GM18498 (cell line): Measurements from ENCODE around the gene PTPRO.

Experiments used
- ATAC-seq: cut with Tn5 transposase; IDR thresholded peaks from one replicate; pipeline ENCODE4 v1.9.1; 2021; ENCODE audit warnings: mild to moderate bottlenecking, moderate library complexity; ENCODE audit not compliant: unreplicated experiment

PTPRO gene

DNA sequence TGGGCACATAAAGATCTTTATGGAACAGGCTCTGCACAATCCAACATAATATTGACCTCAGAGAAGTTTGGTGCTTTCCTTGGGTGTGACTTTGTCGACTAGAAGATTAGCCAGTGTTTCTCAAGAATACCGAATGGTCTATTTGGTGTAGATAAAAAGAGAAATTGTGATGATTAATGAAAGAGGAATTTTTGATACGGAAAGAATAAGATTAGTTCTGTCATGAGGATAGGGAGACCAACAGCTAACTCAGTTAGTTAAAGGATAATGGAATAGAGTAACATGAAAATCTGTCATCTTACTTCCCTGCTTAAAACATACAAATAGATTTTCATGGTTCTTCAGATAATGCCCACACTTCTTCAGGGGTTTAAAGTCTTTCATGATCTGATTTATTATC, 24.2 kb downstream of the PTPRO start:
- ATAC-seq: no peak

DNA sequence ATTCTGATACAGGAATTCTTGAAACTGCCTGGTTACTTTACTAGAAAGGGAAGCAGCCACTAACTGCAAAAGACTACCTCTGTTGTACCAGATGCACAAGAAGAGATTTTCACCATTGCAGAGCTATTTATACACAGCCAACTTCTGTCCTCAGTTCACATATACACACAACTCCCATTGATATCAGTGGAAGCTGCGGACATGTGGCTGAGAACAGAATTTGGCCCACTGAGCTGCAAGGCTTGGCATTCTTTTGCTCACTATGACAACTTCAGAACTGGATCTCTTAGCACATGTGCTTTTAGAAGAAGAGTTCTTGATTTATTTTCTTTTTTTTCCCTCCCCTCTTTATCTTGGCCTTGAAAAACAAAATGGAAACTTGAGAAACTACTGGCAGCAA, 28.3 kb downstream of the PTPRO start:
- ATAC-seq: no peak

DNA sequence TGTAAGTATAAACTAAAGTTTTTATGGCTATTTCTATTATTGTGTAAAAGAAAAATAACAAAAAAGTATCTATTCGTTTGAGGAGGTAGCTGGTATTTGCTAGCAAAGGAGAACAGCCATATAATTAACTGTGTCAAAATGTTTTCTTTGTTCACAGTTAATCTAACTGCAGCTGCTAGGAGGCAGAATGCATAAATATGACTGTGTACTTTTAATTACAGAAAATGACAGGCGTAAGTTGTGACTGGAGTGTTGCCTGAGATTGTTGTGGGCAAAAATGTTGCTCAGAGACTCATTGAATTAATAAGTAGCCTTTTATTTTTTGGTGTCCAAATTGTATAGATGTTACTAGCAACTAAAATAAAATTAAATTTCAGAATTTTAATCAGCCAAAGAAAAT, 33.5 kb downstream of the PTPRO start:
- ATAC-seq: no peak

DNA sequence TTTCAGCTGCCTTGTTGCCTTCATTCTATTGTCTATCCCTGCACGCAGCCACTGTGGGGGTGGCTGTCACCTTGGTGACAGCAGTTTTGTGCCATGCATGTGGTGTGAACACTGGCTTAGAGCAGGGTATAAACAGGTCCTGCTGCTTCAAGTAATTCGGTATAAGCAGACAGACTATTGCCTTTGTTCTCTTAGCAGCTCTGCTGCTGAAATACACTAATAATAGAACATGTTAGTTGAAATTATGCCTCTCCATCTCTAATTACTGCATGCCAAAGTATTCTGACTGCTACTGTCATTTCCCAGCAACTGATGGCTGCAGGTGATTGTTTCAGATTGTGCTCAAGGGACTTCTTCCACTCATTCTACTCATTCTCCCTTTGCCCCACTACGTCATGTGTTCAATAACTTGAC, 34.6 kb downstream of the PTPRO start:
- ATAC-seq: no peak

DNA sequence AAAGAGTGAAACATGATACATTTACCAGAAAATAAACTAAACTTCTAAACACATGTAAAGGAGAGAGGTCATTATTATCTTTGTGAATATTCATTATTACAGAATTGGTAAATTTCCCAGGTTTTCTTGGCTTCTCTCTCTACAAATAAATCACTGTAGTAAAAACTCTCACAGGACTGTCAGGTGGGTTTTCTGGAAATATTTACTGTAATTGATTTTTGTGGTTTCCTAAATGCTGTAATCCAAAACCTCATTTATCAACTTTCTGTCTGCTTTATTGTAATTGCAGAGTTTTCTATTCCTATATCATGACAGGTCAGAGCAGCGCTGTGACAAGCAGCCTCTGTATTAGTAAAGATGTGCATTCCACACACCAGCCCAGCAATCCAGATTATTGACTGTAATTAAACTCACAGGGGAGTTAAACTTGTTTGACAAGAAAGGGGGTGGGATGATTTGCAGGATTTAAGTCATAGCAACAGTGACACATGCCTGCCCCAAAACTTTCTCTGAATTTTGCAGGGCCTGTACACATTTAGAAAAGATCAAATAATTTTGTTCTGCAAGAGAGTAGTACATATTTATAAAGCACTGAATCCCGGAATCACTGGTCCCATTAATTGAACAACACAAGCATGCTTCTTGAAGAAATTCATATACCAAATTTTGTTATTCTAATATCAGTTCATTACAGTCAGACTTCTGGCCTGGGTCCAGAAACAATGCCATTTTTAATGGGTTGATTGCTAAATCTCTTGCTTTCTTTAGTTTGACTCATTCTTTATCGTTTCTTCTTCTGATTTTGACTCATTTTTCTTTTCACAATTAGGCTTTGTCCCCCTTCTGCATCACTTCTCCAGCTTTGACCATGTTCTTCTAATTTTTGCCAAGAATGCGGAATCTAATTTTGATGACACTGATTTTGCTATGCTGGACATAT, 42.2 kb downstream of the PTPRO start:
- ATAC-seq: no peak

DNA sequence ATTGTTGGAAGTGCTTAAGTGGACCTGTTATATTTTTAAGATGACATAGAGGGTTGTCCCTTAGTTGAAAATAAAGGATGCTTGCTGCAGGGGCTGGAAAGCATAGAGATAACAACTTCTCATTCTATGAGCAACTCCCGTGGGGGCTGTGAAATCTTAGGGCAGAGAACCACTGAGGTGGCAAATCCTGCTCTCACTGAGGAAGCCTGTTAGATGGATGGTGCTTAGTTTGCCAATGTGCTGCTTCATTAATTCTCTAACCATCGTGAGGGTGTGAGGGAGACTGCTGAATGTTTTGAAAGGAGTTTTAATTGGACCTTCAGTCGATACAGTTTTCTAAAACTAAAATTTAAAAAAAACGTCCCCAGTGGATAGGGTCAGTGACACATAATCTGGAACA, 46.5 kb downstream of the PTPRO start:
- no peak for ATAC-seq

DNA sequence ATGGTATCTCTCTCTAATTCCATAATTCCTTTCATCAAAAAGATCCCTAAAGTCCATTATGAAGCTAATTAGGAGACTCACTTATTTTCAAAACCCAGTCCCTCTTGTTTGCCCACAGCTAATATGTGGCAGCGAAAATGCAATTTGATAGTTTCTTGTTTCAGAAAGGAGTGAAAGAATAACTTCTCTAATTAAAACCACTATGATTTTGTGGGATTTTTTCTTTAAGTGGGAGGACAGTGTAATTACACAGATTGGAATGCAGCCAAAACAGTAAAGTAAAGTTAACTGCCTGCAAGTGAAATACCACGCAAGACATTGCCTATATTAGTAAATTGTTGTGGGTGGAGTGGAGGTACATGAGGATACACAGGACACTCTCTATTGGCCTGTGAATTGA, 50.0 kb downstream of the PTPRO start:
- no peak for ATAC-seq

DNA sequence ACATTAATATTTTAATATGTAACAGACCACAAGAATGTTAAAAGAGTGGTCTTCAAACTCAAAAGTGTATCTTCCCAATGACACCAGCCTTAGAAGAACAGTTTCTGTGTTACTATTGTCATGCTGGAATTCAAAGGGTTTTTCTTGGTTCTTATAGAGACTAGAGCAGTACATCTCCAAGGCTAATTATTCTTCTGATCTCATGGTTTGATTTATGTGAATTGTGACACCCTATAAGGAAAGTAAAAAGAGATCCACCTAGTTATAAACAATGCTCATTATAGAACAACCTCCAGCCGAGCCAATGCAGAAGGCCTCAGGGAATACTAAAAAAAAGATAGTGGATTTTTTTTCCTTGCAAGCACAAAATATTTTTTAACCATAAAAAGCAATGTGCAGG, 65.5 kb downstream of the PTPRO start:
- no peak for ATAC-seq

DNA sequence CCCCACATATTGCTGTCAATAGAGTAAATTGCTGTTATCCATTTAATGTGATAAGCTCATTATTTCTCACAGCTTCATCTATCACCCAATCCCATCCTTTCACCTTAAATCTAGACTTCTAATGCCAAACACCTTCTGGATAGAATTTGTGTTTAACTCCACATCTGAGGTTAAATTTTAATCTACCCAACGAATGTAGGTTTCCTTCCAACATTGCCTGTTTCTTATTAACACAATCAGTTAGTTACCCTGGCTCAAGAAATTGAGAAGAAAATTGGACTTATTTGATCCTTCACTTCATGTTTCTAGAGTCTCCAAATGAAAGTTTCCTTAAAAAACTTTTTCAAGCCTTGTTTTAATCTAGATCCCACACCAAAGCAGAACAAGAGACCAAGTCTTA, 67.3 kb downstream of the PTPRO start:
- no peak for ATAC-seq

DNA sequence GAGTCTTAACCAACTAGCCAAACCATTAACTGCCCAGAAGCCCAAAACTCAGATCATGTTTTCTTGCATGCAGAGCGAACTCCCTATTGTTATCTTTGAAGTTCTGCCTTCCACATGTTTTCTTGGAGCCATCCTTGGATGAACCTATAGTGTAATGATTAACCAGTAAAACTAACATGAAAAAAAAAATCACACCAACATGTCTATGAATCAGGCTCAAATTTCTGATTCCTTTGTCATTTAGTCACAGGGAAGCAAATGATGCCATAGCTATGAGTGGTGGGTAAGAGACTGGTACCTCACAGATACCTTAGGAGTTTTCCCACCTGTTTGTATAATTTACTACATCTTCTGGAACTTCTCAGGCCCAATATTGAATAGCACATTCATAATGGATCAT, 70.7 kb downstream of the PTPRO start:
- no peak for ATAC-seq

DNA sequence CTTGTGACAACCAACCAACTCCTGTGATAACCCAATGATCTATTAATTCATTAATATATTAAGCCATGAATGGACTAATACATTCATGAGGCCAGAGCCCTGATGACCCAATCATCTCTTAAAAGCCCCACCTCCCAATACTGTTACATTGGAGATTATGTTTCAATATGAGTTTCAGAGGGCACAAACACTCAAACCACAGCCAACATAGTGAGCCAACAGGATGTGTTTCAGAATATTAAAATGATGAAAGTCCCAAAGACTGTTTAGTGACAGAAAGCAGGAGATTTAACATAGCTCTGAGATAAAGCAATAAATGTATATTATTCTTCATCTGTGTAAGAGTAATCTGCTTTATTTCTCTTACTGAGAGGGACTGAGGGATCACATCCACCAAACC, 71.7 kb downstream of the PTPRO start:
- no peak for ATAC-seq

DNA sequence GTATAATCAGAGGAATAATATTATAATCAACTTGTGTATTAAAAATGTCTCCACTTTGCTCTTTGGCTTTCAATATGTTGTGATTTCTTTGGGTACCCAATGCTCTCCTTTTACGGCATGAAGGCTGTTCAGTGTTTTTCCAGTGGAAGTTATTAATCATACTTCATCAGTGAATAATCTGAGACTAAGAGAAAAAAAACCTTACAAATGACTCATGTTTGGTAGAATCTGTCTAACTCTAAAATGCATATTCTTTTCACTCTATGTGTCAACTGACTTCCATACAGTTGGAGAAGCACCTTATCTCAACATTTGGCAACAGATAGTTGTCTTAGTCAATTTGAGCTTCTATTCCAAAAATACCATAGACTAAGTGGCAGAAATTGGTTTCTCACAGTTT, 82.2 kb downstream of the PTPRO start:
- ATAC-seq: no peak

DNA sequence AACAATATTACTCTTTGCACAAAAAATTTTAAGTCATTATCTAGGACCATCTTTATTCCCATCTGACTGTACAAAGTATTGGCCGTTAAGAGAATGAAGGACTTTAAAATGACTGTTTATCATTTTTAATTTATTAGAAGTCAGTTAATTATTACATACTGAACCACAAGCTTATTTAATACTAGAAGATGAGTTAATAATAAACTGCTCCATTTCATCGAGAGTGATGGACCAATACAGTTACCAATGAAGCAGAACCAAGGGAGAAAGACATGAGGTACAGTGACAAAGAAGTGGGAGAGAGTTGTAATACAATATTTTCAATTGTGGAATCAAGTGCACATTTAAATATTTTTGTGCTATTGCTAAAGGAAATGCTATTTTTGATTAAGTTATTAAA, 83.3 kb downstream of the PTPRO start:
- no peak for ATAC-seq

DNA sequence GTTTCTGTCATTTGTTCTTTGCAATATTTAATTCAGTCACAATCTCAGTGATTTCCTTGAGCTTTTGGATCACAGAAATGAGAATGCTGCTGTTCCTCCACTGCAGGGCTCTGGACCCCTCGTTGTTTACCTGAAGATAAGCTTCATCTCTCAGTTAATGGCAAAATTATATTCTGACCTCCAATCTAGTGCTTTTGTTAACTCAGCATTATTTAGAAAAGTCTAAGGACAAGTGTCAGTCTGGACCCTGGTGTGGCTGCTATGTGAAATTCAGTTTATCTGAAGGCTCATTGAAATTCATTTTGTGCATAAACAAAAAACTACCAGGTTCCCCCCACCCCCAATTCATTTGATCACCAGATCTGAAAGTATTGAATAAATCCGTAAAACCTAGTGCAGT, 84.7 kb downstream of the PTPRO start:
- no peak for ATAC-seq

DNA sequence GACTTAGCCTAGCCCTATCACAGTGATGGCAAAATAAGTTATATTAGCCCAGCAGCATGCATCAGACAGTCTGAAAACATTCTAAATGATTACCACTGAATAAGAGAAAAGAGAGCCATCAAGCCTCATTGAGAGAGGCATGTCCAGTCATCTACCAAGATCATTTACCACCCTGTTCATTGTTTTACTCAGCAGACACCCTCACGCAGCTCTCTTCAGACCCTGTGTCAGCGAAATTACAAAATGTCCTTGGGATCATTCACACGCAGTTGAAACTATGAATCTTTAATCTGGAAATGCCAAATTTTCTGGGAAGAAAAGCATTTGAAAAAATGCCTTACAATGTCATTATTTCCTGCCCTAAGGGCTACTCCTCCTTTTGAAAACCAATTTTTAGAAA, 89.5 kb downstream of the PTPRO start:
- no peak for ATAC-seq

DNA sequence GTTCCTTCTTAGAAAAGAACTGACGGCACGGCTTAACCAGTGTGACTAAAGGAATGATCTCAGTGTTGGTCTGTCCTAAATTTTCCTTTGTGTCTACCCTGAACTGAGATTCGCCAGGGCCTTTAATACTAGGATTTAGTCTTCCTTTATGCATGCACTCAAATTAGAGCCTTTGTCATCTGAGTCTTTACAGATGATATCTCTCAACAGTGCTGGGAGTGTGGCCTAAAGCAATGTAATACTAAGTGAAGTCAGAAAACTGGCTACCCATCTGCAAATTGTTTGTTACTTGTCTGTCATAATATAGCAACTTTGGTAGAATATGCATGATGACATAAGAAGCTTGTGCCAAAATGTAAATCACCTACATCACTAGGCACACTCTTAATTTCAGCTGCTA, 95.4 kb downstream of the PTPRO start:
- no peak for ATAC-seq

DNA sequence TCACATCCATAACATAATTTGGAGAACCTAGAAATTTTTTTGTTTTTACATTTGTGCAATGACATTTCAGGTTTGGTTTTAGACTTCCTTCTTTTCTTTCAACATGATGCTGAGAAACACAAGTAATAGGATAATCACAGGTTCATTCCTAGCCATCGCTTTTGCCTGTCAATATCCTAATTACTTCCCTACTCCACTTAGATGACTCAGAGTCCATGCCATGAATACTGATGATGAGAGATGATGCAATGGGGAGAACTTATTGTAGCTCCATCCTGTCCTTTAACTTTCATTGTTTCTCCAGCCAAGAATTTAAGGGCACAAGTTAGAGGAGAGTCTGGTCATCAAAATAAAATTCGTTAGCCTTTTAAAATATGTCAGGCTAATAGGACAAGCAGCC, 101.3 kb downstream of the PTPRO start:
- ATAC-seq: no peak

DNA sequence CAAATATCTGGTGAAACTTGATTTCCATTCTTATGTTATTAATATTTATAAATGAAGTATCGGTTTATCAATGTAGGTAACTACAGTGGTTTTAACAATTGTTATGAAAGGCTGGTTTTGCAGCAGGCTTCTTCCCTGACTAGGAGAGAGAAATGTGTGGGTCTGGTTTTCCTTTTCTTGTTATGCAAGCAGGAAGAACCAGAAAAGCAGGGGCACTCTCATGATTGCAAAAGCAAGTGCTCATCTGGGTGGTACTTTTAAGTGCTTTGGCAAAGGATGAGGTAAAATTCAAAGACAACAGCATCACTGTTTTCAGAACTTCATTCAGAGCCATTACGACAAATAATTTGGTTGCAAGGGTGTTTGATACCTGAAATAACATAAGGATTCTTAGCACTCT, 105.6 kb downstream of the PTPRO start:
- no peak for ATAC-seq

DNA sequence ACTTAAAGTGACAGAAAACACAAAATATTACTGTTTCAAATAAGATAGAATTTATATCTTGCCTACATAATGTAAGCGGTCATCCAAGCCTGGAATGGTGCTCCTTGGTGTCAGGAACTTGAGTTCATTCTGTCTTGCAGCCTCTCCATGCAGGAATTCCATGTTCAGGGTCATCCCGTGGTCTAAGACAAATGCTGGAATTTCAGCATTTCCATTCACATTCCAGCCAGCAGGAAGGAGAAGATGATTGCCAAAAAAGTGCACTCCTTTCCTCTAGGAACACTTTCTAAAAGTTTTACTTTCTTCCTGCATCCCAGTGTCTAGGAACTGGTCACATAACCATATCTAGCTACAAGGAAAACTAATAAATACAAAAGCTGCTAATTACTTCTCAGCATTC, 106.3 kb downstream of the PTPRO start:
- no peak for ATAC-seq

DNA sequence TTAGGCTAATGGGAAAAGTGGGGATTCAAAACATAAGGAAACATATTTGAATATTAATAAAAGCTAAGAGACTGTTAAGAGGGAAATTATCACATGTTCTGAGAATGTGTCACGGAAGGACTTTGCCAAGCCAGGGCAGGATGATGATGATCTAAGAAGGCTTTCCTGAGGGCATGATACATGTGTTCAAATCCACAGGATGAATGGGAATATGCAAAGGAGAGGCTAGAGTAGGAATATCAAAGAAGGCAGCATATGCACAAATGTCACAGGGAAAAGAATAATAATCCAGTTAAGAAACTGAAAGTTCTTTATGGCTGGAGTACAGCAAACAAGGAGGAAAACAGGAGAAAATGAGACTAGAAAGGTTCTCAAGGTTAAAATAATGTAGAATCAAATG, 107.0 kb downstream of the PTPRO start:
- ATAC-seq: no peak

DNA sequence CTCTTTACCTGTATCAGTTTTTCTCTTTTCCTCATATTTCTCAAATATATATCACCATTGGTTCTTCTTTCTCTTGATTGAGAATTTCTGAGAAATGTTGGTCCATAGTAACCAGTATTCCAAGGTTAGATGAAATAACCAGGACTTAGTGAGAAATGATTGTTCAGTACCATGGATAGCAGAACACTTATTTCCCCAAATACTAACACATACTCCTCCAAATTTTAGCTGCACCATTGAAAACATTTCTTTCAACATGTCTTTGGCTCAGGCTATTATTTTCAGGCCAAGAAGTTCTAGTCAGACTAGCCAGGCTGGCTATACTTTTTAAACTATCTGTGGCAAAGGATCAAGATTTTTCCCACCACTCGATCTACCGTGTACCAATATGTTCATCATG, 113.3 kb downstream of the PTPRO start:
- ATAC-seq: no peak

DNA sequence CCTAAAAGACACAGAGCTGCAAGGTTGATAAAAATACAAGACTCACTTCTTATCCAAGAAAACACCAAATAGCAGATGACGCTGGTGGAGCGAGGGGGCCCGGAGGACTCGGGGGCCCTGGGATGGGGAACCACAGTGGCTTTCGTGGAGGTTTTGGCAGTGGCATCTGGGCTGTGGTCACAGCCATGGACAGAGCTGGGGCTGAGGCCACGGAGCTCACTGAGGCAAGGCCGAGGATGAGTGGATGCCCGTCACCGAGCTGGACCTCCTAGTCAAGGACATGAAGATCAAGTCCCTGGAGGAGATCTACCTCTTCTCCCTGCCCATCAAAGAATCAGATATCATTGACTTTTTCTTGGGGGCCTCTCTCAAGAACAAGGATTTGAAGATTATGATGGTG, 117.2 kb downstream of the PTPRO start:
- ATAC-seq: no peak

DNA sequence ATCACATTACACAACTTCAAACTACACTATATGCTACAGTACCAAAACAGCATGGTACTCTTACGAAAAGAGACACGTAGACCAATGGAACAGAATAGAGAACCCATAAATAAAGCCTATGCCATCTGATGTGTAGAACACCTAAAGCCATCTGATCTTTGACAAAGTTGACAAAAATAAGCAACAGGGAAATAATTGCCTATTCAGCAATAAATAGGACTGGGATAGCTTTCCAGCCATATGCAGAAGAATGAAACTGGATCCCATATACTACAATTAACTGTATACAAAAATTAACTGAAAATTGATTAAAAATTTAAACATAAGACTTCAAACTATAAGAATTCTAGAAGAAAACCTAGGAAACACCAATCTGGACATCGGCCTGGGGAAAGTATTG, 120.7 kb downstream of the PTPRO start:
- no peak for ATAC-seq
